ENCODE results near the gene CAMSAP2.

CAMSAP2 gene

DNA sequence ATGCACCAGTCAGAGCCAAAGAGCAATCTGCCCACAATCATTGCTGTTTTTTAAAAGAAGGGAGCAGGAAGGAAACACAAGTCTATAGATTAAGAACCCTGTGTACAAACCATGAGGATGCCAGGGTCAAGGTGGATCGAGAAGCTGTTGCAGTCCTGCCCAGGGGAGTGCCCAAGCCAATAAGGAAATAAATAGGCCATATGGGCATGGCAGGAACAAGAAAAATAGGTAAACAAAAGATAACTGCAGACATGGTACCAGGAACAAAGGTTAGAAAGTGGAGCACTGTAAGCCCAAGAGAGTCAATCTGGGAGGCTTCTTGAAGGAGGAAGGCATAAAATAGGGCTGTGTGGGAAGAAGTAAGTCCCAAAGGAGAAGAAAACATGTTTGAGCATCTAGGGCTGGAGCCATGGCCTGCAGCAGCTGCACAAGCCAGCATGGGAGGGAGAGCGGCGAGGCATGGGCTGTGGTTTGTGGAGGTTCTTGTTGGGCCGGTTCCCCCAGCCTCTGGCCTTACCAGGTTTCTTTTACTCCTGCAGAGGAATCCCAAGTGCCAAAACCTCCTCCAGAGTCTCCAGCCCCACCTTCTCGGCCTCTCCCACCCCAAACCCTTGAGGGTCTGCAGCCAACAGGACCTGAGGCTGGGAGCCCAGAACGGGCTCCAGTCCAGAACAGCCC is 169.6 kb downstream of the CAMSAP2 start:
- TF ChIP-seq, protein P1, sequence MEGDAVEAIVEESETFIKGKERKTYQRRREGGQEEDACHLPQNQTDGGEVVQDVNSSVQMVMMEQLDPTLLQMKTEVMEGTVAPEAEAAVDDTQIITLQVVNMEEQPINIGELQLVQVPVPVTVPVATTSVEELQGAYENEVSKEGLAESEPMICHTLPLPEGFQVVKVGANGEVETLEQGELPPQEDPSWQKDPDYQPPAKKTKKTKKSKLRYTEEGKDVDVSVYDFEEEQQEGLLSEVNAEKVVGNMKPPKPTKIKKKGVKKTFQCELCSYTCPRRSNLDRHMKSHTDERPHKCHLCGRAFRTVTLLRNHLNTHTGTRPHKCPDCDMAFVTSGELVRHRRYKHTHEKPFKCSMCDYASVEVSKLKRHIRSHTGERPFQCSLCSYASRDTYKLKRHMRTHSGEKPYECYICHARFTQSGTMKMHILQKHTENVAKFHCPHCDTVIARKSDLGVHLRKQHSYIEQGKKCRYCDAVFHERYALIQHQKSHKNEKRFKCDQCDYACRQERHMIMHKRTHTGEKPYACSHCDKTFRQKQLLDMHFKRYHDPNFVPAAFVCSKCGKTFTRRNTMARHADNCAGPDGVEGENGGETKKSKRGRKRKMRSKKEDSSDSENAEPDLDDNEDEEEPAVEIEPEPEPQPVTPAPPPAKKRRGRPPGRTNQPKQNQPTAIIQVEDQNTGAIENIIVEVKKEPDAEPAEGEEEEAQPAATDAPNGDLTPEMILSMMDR (IDR thresholded peaks at IDR 0.05; ENCODE audit: borderline replicate concordance, insufficient read depth, low read depth, low read length): no peak
- H3K4me3 ChIP-seq (ENCODE audit: low read depth, low read length): no peak overlapping the region

DNA sequence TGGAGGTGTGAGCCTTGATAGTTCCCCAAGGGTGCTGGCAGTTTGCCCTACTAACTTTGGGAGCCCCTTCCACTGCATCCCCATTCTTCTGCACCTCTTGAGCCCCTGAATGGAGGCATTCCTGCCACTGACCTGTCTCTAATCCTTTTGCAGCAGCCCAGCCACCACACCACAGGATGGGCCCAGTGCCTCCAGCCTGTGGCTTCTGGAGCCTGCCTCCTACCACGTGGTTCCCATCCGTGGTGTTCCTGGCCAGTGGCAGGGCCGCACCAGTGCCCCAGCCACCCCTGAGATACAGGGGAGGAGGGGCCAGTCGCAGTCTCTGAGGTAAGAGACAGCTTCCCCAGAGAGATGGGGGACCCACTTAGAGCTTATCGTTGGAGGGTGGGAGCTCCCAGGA is 170.4 kb downstream of the CAMSAP2 start:
- TF ChIP-seq, protein P1 (IDR thresholded peaks at IDR 0.05; ENCODE audit: borderline replicate concordance, insufficient read depth, low read depth, low read length): no peak
- no peak overlapping the region for H3K4me3 ChIP-seq (ENCODE audit: low read depth, low read length)

DNA sequence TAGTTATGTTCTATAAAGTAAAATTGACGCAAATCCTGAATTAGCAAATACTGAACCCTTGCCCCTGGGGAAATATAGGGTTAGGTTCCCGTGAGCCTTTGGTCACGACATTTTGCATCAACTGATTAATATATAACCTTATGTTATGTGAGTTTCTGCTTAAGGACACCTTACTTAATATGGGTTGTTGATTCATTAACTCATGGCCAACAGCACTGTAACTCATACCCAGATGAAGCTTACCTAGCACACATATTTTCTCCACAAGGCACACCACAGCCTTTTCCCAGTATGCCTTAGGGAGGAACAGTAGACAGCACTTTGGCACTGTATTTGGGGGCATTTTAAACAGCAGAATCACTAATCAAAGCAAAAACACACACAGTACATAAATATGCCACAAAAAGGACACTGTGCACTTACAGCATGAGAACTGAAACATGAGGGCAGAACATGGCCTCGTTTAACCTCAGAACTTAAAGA is 171.1 kb downstream of the CAMSAP2 start:
- H3K4me3 ChIP-seq (ENCODE audit: low read depth, low read length): no peak overlapping the region
- TF ChIP-seq, protein P1 (IDR thresholded peaks at IDR 0.05; ENCODE audit: borderline replicate concordance, insufficient read depth, low read depth, low read length): no peak

Data from GM12875 (cell line).